Measurements from ENCODE around the gene ALG12. TPM values are rescaled to one million over a fixed set of nuclear protein-coding genes. Genes with fewer than 3 reads are reported as not detected.

ALG12 gene
- total RNA-seq, 1 experiment from 2014 or later: 19.6 TPM

- peak overlapping the region; percentile 88 for H3K4me3 ChIP-seq
- H3K27ac ChIP-seq: no peak overlapping the region
- H3K27me3 ChIP-seq (replicated peaks): no peaks in the 10 kb centered on the region
- H3K36me3 ChIP-seq: peaks cover 50% of the 10 kb centered on the region
- H3K4me1 ChIP-seq (replicated peaks): peaks cover 33% of the 10 kb centered on the region
- no peaks in the 10 kb centered on the region for H3K9me3 ChIP-seq (replicated peaks)
- no peak for DNase-seq (ENCODE audit: low read depth in 1 of 2, low spot score in 2 of 2)
Measured at GRCh38 chr22:49961005-49961600, 42.9 kb upstream of the ALG12 start.

- H3K4me3 ChIP-seq: peak within 1 kb of the TSS; percentile 88
- H3K9me3 ChIP-seq (replicated peaks): no peaks in the 10 kb centered on the region
- peak within 1 kb of the TSS; percentile 92 for H3K27ac ChIP-seq
- no peaks in the 10 kb centered on the region for H3K27me3 ChIP-seq (replicated peaks)
- peak; percentile 94 to 96 for DNase-seq (ENCODE audit: low read depth in 1 of 2, low spot score in 2 of 2)
- peaks cover 45% of the 10 kb centered on the region for H3K36me3 ChIP-seq
- H3K4me1 ChIP-seq (replicated peaks): peaks cover 33% of the 10 kb centered on the region
Measured at GRCh38 chr22:49960159-49961004, 42.1 kb upstream of the ALG12 start, which contains the start of gene PIM3. Gene PIM3 (plus strand): TSS chr22:49960772. CDS start chr22:49960948, 176 bp downstream.

- Histone ChIP-seq H3K9me3 (replicated peaks) (no peaks in the 10 kb centered on the region), H3K27ac (peak overlapping the region; percentile 92), H3K4me1 (replicated peaks) (peaks cover 35% of the 10 kb centered on the region), H3K36me3 (peaks cover 39% of the 10 kb centered on the region), H3K27me3 (replicated peaks) (no peaks in the 10 kb centered on the region), H3K4me3 (peak overlapping the region; percentile 88)
- DNase-seq (ENCODE audit: low read depth in 1 of 2, low spot score in 2 of 2): no peak
Measured at GRCh38 chr22:49959782-49960158, 41.5 kb upstream of the ALG12 start.

GRCh38 chr22:49958931-49959781, 40.9 kb upstream of the ALG12 start:
- no peak for DNase-seq (ENCODE audit: low read depth in 1 of 2, low spot score in 2 of 2)
- Histone ChIP-seq H3K4me1 (replicated peaks) (peaks cover 39% of the 10 kb centered on the region), H3K27me3 (replicated peaks) (no peaks in the 10 kb centered on the region), H3K4me3 (peak overlapping the region; percentile 88), H3K27ac (no peak overlapping the region), H3K9me3 (replicated peaks) (no peaks in the 10 kb centered on the region), H3K36me3 (peaks cover 33% of the 10 kb centered on the region)

GRCh38 chr22:49958366-49958921, 40.2 kb upstream of the ALG12 start:
- Histone ChIP-seq H3K36me3 (peaks cover 25% of the 10 kb centered on the region), H3K9me3 (replicated peaks) (no peaks in the 10 kb centered on the region), H3K4me1 (replicated peaks) (peaks cover 46% of the 10 kb centered on the region), H3K27ac (no peak overlapping the region), H3K27me3 (replicated peaks) (no peaks in the 10 kb centered on the region), H3K4me3 (no peak overlapping the region)
- DNase-seq (ENCODE audit: low read depth in 1 of 2, low spot score in 2 of 2): no peak

- no peak for DNase-seq (ENCODE audit: low read depth in 1 of 2, low spot score in 2 of 2)
- H3K27ac ChIP-seq: no peak overlapping the region
- peaks cover 20% of the 10 kb centered on the region for H3K36me3 ChIP-seq
- no peak overlapping the region for H3K4me3 ChIP-seq
- H3K9me3 ChIP-seq (replicated peaks): no peaks in the 10 kb centered on the region
- peaks cover 47% of the 10 kb centered on the region for H3K4me1 ChIP-seq (replicated peaks)
- H3K27me3 ChIP-seq (replicated peaks): no peaks in the 10 kb centered on the region
Measured at GRCh38 chr22:49957826-49958365, 39.7 kb upstream of the ALG12 start.

- Histone ChIP-seq H3K27me3 (replicated peaks) (no peaks in the 10 kb centered on the region), H3K27ac (no peak overlapping the region), H3K4me1 (replicated peaks) (peaks cover 49% of the 10 kb centered on the region), H3K9me3 (replicated peaks) (no peaks in the 10 kb centered on the region), H3K36me3 (peaks cover 14% of the 10 kb centered on the region), H3K4me3 (no peak overlapping the region)
- no peak for DNase-seq (ENCODE audit: low read depth in 1 of 2, low spot score in 2 of 2)
Measured at GRCh38 chr22:49956914-49957825, 38.9 kb upstream of the ALG12 start.

- DNase-seq (ENCODE audit: low read depth in 1 of 2, low spot score in 2 of 2): no peak
- H3K36me3 ChIP-seq: peaks cover 8% of the 10 kb centered on the region
- H3K27me3 ChIP-seq (replicated peaks): no peaks in the 10 kb centered on the region
- H3K9me3 ChIP-seq (replicated peaks): 0 out of 2 replicates have a peak, but pooled peaks cover under 1% of the 10 kb centered on the region
- H3K27ac ChIP-seq: no peak overlapping the region
- H3K4me1 ChIP-seq (replicated peaks): peaks cover 50% of the 10 kb centered on the region
- H3K4me3 ChIP-seq: no peak overlapping the region
Measured at GRCh38 chr22:49956418-49956770, 38.2 kb upstream of the ALG12 start.

- no peaks in the 10 kb centered on the region for H3K27me3 ChIP-seq (replicated peaks)
- no peak overlapping the region for H3K27ac ChIP-seq
- H3K36me3 ChIP-seq: peaks cover 2% of the 10 kb centered on the region; the same call in 1 of the 2 replicates
- no peak for DNase-seq (ENCODE audit: low read depth in 1 of 2, low spot score in 2 of 2)
- H3K4me1 ChIP-seq (replicated peaks): peaks cover 51% of the 10 kb centered on the region
- H3K9me3 ChIP-seq (replicated peaks): 0 out of 2 replicates have a peak, but pooled peaks cover 2% of the 10 kb centered on the region
- H3K4me3 ChIP-seq: no peak overlapping the region
Measured at GRCh38 chr22:49955581-49956417, 37.6 kb upstream of the ALG12 start.

- no peak for DNase-seq (ENCODE audit: low read depth in 1 of 2, low spot score in 2 of 2)
- peaks cover 54% of the 10 kb centered on the region for H3K4me1 ChIP-seq (replicated peaks)
Measured at GRCh38 chr22:49954991-49955580, 36.8 kb upstream of the ALG12 start.

GRCh38 chr22:49954354-49954753, 36.1 kb upstream of the ALG12 start:
- DNase-seq (ENCODE audit: low read depth in 1 of 2, low spot score in 2 of 2): no peak
- Histone ChIP-seq H3K9me3 (replicated peaks) (0 out of 2 replicates have a peak, but pooled peaks cover 2% of the 10 kb centered on the region), H3K27ac (peak overlapping the region; percentile 93; the same call in 1 of the 2 replicates), H3K4me3 (no peak overlapping the region), H3K4me1 (replicated peaks) (peaks cover 47% of the 10 kb centered on the region), H3K36me3 (no peaks in the 10 kb centered on the region), H3K27me3 (replicated peaks) (no peaks in the 10 kb centered on the region)

More at GRCh38 chr22:49954991-49955580, 36.8 kb upstream of the ALG12 start:
- Histone ChIP-seq H3K36me3 (no peaks in the 10 kb centered on the region), H3K4me3 (no peak overlapping the region), H3K9me3 (replicated peaks) (0 out of 2 replicates have a peak, but pooled peaks cover 2% of the 10 kb centered on the region), H3K27me3 (replicated peaks) (no peaks in the 10 kb centered on the region), H3K27ac (no peak overlapping the region)

Measured in SJSA1 (cell line).